ENCODE measurements around the gene ZNF579.

Gene ZNF579, protein sequence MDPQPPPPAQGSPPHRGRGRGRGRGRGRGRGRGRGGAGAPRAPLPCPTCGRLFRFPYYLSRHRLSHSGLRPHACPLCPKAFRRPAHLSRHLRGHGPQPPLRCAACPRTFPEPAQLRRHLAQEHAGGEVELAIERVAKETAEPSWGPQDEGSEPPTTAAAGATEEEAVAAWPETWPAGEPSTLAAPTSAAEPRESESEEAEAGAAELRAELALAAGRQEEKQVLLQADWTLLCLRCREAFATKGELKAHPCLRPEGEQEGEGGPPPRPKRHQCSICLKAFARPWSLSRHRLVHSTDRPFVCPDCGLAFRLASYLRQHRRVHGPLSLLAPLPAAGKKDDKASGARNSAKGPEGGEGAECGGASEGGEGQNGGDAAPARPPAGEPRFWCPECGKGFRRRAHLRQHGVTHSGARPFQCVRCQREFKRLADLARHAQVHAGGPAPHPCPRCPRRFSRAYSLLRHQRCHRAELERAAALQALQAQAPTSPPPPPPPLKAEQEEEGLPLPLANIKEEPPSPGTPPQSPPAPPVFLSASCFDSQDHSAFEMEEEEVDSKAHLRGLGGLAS

GRCh38 chr19:55580628-55581144 lies at the start of gene ZNF579:
ZNF579 (minus strand) TSS chr19:55580848; CDS start chr19:55579639, 1,209 bp downstream.
- peak; percentile 59 for DNase-seq (ENCODE audit: low read depth)
- H3K4me3 ChIP-seq (ENCODE audit: control insufficient read depth, low read depth, low read length) = peak within 1 kb of the TSS; percentile 98
- no peak for TF ChIP-seq CTCF (IDR thresholded peaks at IDR 0.05; ENCODE audit: control insufficient read depth, insufficient read depth, low read depth, low read length, missing control alignments)

DNA sequence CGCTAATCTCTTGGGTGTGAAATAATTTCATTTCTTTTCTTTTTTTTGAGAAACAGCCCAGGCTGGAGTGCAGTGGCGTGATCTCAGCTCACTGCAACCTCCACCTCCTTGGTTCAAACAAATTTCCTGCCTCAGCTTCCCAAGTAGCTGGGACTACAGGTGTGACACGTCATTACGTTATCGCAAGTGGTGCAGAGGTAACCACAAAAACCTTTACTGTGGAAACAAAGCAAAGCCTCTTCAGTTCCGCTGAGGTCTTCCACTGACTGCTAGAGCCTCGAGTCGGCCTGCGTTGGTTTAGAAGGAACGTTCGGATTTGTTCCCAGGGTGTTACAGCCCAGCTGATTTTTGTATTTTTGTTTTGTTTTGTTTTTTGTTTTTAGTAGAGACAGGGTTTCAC lies 45.7 kb upstream of the ZNF579 start:
- no peak overlapping the region for H3K4me3 ChIP-seq (ENCODE audit: control insufficient read depth, low read depth, low read length)
- TF ChIP-seq CTCF (IDR thresholded peaks at IDR 0.05; ENCODE audit: control insufficient read depth, insufficient read depth, low read depth, low read length, missing control alignments) = no peak
- DNase-seq (ENCODE audit: low read depth) = no peak

DNA sequence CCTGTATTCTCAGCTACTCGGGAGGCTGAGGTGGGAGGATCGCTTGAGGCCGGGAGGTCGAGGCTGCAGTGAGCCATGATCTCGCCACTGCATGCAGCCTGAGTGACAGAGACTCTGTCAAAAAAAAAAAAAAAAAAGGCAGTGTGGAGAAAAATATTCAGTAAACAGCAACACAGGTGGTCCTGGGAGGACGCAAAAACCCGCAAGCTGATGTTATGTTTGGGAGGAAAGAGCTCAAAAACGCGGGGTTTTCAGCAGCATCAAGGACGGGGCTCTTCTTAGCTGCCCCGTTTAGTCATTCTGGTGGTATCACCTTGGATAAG lies 44.3 kb upstream of the ZNF579 start:
- H3K4me3 ChIP-seq (ENCODE audit: control insufficient read depth, low read depth, low read length) = peak overlapping the region; percentile 59
- no peak for DNase-seq (ENCODE audit: low read depth)
- no peak for TF ChIP-seq CTCF (IDR thresholded peaks at IDR 0.05; ENCODE audit: control insufficient read depth, insufficient read depth, low read depth, low read length, missing control alignments)

DNA sequence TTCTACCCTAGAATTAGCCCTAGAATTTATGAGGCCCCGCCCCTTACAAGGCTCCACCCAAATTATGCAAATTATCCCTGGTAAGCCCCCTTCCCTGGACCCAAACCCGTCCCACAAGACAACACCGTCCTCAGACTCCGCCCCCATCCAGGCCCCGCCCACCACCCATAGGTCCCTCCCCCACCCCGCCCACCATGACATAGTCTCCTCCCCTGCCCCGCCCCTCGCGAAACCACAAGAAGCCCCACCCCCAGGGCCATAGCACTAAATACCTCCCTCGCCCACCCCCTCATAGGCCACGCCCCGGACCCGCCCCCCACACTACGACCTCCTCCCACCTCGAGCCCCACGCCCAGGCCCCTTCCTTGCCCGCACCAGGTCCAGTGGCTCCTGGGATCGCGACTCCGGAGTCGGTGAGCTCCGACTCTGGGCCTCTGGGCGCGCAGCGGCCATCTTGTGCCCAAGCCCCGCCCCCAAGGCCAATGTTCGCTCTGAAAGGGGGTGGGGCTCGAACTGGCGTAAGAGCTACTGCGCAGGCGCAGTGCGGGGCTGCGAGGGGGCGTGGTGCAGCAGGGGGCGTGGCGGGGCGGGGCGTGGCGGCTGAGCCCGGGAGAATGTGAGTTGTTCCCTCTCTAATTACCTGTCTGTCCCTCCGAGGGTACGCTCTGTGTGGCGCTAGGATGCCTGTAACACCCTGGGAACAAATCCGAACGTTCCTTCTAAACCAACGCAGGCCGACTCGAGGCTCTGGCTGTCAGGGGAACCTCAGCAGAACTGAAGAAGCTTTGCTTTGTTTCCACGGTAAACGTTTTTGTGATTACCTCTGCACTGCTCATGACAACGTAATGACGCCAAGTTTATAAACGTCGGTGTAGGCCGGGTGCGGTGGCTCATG lies 43.7 kb upstream of the ZNF579 start, which contains the start of gene ZNF784:
ZNF784 (minus strand) TSS at position 458 of the 895 bp plus-strand sequence; CDS start at position 453, 5 bp downstream.
- H3K4me3 ChIP-seq (ENCODE audit: control insufficient read depth, low read depth, low read length) = peak within 1 kb of the TSS; percentile 59
- TF ChIP-seq CTCF (IDR thresholded peaks at IDR 0.05; ENCODE audit: control insufficient read depth, insufficient read depth, low read depth, low read length, missing control alignments) = no peak
- DNase-seq (ENCODE audit: low read depth) = no peak

GRCh38 chr19:55623561-55623960 lies 42.9 kb upstream of the ZNF579 start:
- no peak for TF ChIP-seq CTCF (IDR thresholded peaks at IDR 0.05; ENCODE audit: control insufficient read depth, insufficient read depth, low read depth, low read length, missing control alignments)
- DNase-seq (ENCODE audit: low read depth) = no peak
- no peak overlapping the region for H3K4me3 ChIP-seq (ENCODE audit: control insufficient read depth, low read depth, low read length)

DNA sequence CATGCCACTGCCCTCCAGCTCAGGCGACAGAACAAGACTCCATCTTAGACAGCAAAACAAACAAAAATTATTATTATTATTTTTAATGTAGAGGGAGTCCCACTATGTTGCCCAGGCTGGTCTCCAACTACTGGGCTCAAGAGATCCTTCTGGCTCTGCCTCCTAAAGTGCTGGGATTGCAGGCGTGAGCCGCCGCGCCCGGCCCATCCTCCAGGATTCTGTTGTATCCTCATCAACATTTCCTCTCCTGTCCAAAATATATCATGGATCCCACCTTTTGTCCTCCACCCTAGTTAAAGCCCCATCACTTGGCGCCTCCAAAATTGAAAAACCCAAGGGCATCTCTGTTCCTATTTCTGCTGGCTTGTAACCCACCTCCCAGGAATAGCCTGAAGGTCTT lies 42.5 kb upstream of the ZNF579 start:
- TF ChIP-seq CTCF (IDR thresholded peaks at IDR 0.05; ENCODE audit: control insufficient read depth, insufficient read depth, low read depth, low read length, missing control alignments) = no peak
- H3K4me3 ChIP-seq (ENCODE audit: control insufficient read depth, low read depth, low read length) = no peak overlapping the region
- no peak for DNase-seq (ENCODE audit: low read depth)

All from AG09309 (cell line).